Activated T-helper 1 cell treated with anti-CD3 and anti-CD28 coated beads, Interleukin-2, amount 50 U/mL, for 16 hours (primary cell): Measurements from ENCODE around the gene KCTD1.

Source experiments
- DNase-seq, 2 donors: peaks; one replicate each; pipeline ENCODE4 v3.0.0-alpha.2; 2020; ENCODE audit warnings: low read depth in 1 of 2, low spot score in 1 of 2

The KCTD1 gene

GRCh38 chr18:26524002-26524401, 24.4 kb downstream of the KCTD1 start:
- no peak for DNase-seq

GRCh38 chr18:26521617-26522016, 26.7 kb downstream of the KCTD1 start:
- DNase-seq: no peak

GRCh38 chr18:26520974-26521373, 27.4 kb downstream of the KCTD1 start:
- DNase-seq: no peak

- DNase-seq: no peak
Observed at GRCh38 chr18:26519114-26519513, 29.2 kb downstream of the KCTD1 start.

GRCh38 chr18:26516964-26517363, 31.4 kb downstream of the KCTD1 start:
- no peak for DNase-seq

- no peak for DNase-seq
Observed at GRCh38 chr18:26515643-26516487, 32.5 kb downstream of the KCTD1 start.

- DNase-seq: no peak
Observed at GRCh38 chr18:26511339-26512071, 36.8 kb downstream of the KCTD1 start.

- no peak for DNase-seq
Observed at GRCh38 chr18:26510337-26510736, 38.0 kb downstream of the KCTD1 start.

- no peak for DNase-seq
Observed at GRCh38 chr18:26506012-26506411, 42.3 kb downstream of the KCTD1 start.

- no peak for DNase-seq
Observed at GRCh38 chr18:26504831-26505230, 43.5 kb downstream of the KCTD1 start.

- no peak for DNase-seq
Observed at GRCh38 chr18:26503382-26503781, 45.0 kb downstream of the KCTD1 start.

GRCh38 chr18:26502823-26503222, 45.5 kb downstream of the KCTD1 start:
- no peak for DNase-seq

- DNase-seq: no peak
Observed at GRCh38 chr18:26497866-26498265, 50.5 kb downstream of the KCTD1 start.

- no peak for DNase-seq
Observed at GRCh38 chr18:26496528-26496927, 51.8 kb downstream of the KCTD1 start.

- no peak for DNase-seq
Observed at GRCh38 chr18:26495287-26495686, 53.1 kb downstream of the KCTD1 start.

GRCh38 chr18:26493021-26493420, 55.3 kb downstream of the KCTD1 start:
- DNase-seq: no peak

- no peak for DNase-seq
Observed at GRCh38 chr18:26491194-26491816, 57.0 kb downstream of the KCTD1 start.

GRCh38 chr18:26489881-26490280, 58.5 kb downstream of the KCTD1 start:
- no peak for DNase-seq

GRCh38 chr18:26489191-26489590, 59.2 kb downstream of the KCTD1 start:
- DNase-seq: no peak

GRCh38 chr18:26488417-26489009, 59.8 kb downstream of the KCTD1 start:
- DNase-seq: no peak

- DNase-seq: no peak
Observed at GRCh38 chr18:26487437-26487836, 60.9 kb downstream of the KCTD1 start.

- DNase-seq: no peak
Observed at GRCh38 chr18:26483633-26484032, 64.7 kb downstream of the KCTD1 start.
